ENCODE results near the gene DLK1. TPM values are rescaled to one million over a fixed set of nuclear protein-coding genes. Genes with fewer than 3 reads are reported as not detected.

The DLK1 gene
- total and polyA plus RNA-seq, 2 of the 4 experiments (the other 2 are of a cell fraction): under 0.01 to 0.07 TPM

DNA sequence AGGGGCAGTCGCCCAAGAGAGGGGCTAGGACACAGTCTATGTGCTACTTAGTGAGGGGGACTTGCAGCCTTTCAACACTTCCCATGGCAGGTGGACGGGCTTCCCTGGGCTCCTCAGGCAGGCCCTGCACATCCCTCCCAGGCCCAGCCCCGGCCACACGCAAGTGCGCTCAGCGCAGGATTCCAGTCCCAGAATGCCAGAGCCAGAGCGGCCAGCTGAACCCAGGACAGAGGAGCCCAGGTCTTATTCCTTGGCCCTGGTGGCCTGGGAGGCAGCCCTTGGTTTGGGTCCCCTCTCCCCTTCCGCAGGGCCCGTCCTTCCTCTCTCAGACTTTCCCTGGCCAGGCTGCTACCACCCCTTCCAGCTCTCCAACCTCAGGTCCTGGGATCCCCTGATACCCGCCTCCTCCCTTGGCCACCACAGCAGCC, 12.0 kb downstream of the DLK1 start:
- POLR2A ChIA-PET (ENCODE audit: unreplicated experiment): no interaction called here
- DNase-seq (no peak), ATAC-seq (ENCODE audit: low read depth) (no peak)
- Histone ChIP-seq H3K4me2 (ENCODE audit: low read depth, low read length) (no peak overlapping the region), H2BK20ac (ENCODE audit: low read depth, low read length) (no peak overlapping the region), H3K23ac (ENCODE audit: low read depth, low read length) (no peak overlapping the region), H2AK9ac (replicated peaks; ENCODE audit: low read depth, low read length, poor library complexity) (no peak overlapping the region), H2BK120ac (ENCODE audit: low read depth, low read length) (no peak overlapping the region), H3K4me3 (ENCODE audit: insufficient read depth, low read depth, low read length) (no peak overlapping the region), H3K18ac (ENCODE audit: low read depth, low read length) (no peak overlapping the region), H3K14ac (replicated peaks; ENCODE audit: low read depth, low read length) (no peak overlapping the region), H3K9ac (ENCODE audit: low read depth, low read length) (no peak overlapping the region), H3K36me3 (ENCODE audit: control insufficient read depth, insufficient read depth, low read length) (no peaks in the 10 kb centered on the region), H3K27ac (ENCODE audit: insufficient read depth, low read length) (no peak overlapping the region), H3K4me1 (ENCODE audit: control insufficient read depth, insufficient read depth, low read length) (no peaks in the 10 kb centered on the region), H3K4ac (ENCODE audit: low read depth, low read length) (no peak overlapping the region), H2AFZ (replicated peaks; ENCODE audit: low read length, poor library complexity) (no peak overlapping the region), H3K9me1 (ENCODE audit: insufficient read depth, low read length) (no peaks in the 10 kb centered on the region), H3K79me1 (ENCODE audit: low read depth in 1 of 2, low read length in 2 of 2) (no peaks in the 10 kb centered on the region), H2BK5ac (ENCODE audit: low read depth, low read length, poor library complexity, severe bottlenecking) (no peak overlapping the region), H3K9me3 (ENCODE audit: control insufficient read depth, insufficient read depth, low read length) (peaks cover 2% of the 10 kb centered on the region; the same call in 1 of the 2 replicates), H3K56ac (ENCODE audit: extremely low read depth, insufficient read depth, low read length) (no peak overlapping the region), H4K5ac (ENCODE audit: low read depth, low read length) (no peak overlapping the region), H4K91ac (ENCODE audit: insufficient read depth, low read depth, low read length) (no peak overlapping the region), H4K20me1 (ENCODE audit: insufficient read depth, low read length) (no peaks in the 10 kb centered on the region), H2AK5ac (ENCODE audit: low read depth, low read length) (no peak overlapping the region), H4K8ac (ENCODE audit: low read depth in 2 of 2, low read length in 2 of 2) (no peak overlapping the region), H2BK15ac (ENCODE audit: low read depth, low read length) (no peak overlapping the region), H3K27me3 (ENCODE audit: control insufficient read depth, insufficient read depth, low read length) (peaks cover 29% of the 10 kb centered on the region)
- no TSS peak for BruUV-seq (replicated peaks)
- in situ Hi-C loops (cut with MboI; ENCODE audit: low sequenced_read_pairs): no loop called here
- no peak for TF ChIP-seq CHD1 (IDR thresholded peaks at IDR 0.05; ENCODE audit: low read depth, low read length)
- TF ChIP-seq, protein P1, sequence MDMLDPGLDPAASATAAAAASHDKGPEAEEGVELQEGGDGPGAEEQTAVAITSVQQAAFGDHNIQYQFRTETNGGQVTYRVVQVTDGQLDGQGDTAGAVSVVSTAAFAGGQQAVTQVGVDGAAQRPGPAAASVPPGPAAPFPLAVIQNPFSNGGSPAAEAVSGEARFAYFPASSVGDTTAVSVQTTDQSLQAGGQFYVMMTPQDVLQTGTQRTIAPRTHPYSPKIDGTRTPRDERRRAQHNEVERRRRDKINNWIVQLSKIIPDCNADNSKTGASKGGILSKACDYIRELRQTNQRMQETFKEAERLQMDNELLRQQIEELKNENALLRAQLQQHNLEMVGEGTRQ (IDR thresholded peaks at IDR 0.05; ENCODE audit: low read depth, low read length): no peak
- TF ChIP-seq, protein P2, sequence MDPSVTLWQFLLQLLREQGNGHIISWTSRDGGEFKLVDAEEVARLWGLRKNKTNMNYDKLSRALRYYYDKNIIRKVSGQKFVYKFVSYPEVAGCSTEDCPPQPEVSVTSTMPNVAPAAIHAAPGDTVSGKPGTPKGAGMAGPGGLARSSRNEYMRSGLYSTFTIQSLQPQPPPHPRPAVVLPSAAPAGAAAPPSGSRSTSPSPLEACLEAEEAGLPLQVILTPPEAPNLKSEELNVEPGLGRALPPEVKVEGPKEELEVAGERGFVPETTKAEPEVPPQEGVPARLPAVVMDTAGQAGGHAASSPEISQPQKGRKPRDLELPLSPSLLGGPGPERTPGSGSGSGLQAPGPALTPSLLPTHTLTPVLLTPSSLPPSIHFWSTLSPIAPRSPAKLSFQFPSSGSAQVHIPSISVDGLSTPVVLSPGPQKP (IDR thresholded peaks at IDR 0.05; ENCODE audit: borderline replicate concordance, low read depth, low read length): no peak
- no peak for TF ChIP-seq POLR2A (IDR thresholded peaks at IDR 0.05; ENCODE audit: low read depth, low read length)
- no peak for TF ChIP-seq MAFK (IDR thresholded peaks at IDR 0.05; ENCODE audit: low read depth, low read length)
- TF ChIP-seq RCOR1 (IDR thresholded peaks at IDR 0.05; ENCODE audit: insufficient replicate concordance, low read length): no peak
- TF ChIP-seq MXI1 (IDR thresholded peaks at IDR 0.05; ENCODE audit: borderline replicate concordance, low read depth, low read length): no peak
- TF ChIP-seq BHLHE40 (IDR thresholded peaks at IDR 0.05; ENCODE audit: low read depth, low read length): no peak
- TF ChIP-seq MAZ (IDR thresholded peaks at IDR 0.05; ENCODE audit: borderline replicate concordance, low read depth, low read length): no peak
- no peak for TF ChIP-seq SMC3 (IDR thresholded peaks at IDR 0.05; ENCODE audit: low read depth, low read length)
- TF ChIP-seq NFE2L2 (IDR thresholded peaks at IDR 0.05; ENCODE audit: low read depth, low read length): no peak
- TF ChIP-seq RFX5 (IDR thresholded peaks at IDR 0.05; ENCODE audit: low read depth, low read length): no peak
- TF ChIP-seq FOS (IDR thresholded peaks at IDR 0.05; ENCODE audit: low read depth, low read length): no peak
- intact Hi-C loops (cut with micrococcal nuclease): no loop called here
- WGBS, 2 experiments (ENCODE audit: extremely low coverage in 2 of 2, insufficient read length in 1 of 2): 86% methylated on average over 6 of the region's 10 CpGs; no CpG with 5 or more reads in 1 of the 2 experiments
- CTCF ChIA-PET: no interaction called here
- dilution Hi-C loops (cut with HindIII; ENCODE audit: low sequenced_read_pairs, unreplicated experiment): no loop called here
